ENCODE measurements around the gene SCN4A.

DNA sequence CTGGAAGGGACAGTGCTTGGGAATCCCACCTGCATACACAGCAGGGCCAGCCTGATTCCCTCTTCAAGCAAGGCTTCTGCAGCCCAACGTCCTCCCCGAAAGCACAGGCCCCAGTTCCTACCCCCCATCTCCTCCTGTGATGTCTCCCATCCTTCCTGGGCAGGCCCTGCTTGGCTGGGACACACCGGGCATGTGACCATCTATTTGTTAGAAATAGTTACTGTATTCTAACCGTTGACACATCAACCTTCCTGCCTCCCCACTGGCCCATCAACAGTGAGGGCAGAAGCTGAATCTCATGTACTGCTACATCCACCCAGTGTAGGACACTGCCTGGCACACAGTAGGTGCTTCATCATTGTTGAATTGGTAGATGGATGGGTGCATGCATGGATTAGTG, 36.1 kb upstream of the SCN4A start:
- TF ChIP-seq, protein P1, sequence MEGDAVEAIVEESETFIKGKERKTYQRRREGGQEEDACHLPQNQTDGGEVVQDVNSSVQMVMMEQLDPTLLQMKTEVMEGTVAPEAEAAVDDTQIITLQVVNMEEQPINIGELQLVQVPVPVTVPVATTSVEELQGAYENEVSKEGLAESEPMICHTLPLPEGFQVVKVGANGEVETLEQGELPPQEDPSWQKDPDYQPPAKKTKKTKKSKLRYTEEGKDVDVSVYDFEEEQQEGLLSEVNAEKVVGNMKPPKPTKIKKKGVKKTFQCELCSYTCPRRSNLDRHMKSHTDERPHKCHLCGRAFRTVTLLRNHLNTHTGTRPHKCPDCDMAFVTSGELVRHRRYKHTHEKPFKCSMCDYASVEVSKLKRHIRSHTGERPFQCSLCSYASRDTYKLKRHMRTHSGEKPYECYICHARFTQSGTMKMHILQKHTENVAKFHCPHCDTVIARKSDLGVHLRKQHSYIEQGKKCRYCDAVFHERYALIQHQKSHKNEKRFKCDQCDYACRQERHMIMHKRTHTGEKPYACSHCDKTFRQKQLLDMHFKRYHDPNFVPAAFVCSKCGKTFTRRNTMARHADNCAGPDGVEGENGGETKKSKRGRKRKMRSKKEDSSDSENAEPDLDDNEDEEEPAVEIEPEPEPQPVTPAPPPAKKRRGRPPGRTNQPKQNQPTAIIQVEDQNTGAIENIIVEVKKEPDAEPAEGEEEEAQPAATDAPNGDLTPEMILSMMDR (IDR thresholded peaks at IDR 0.05) = no peak
- no peak for TF ChIP-seq EZH2phosphoT487 (IDR thresholded peaks at IDR 0.05)

Measured in neural progenitor cell (in vitro differentiated cells).